Activated naive CD4-positive, alpha-beta T cell treated with anti-CD3 and anti-CD28 coated beads for 36 hours (primary cell): Measurements from ENCODE around the gene SERTAD4. TPM values are rescaled to one million over a fixed set of nuclear protein-coding genes. Genes with fewer than 3 reads are reported as not detected.
"Not testable (repeated sequence)": the region's sequence is repeated elsewhere in the genome, so short reads cannot be mapped to it uniquely, and the experiment has no call there.

Experiments used
- CTCF ChIA-PET: fragments of 350-600 bp; sonication (Branson Sonifier 250); formaldehyde crosslinking; loops from one replicate; lab custom pipeline; 2021; ENCODE audit warnings: antibody characterized with exemption; lab: Charles Lee
- DNase-seq: peaks from one replicate; pipeline ENCODE4 v3.0.0-alpha.2; 2020
- H3K27ac Mint-ChIP-seq: one replicate; pipeline ENCODE4 v1.8.0; 2021; ENCODE audit warnings: mild to moderate bottlenecking, mixed read lengths
- H3K27me3 Mint-ChIP-seq: one replicate; pipeline ENCODE4 v1.8.0; 2021; ENCODE audit warnings: low read depth, mixed read lengths
- H3K36me3 Mint-ChIP-seq: one replicate; pipeline ENCODE4 v1.8.0; 2021; ENCODE audit warnings: low read depth, mixed read lengths
- H3K4me1 Mint-ChIP-seq: one replicate; pipeline ENCODE4 v1.8.0; 2021; ENCODE audit warnings: low read depth, mixed read lengths
- H3K4me3 Mint-ChIP-seq: one replicate; pipeline ENCODE4 v1.8.0; 2021; ENCODE audit warnings: mild to moderate bottlenecking, moderate library complexity, mixed read lengths
- H3K9me3 Mint-ChIP-seq: one replicate; pipeline ENCODE4 v1.8.0; 2021; ENCODE audit warnings: mixed read lengths
- intact Hi-C: fragments of 100-400 bp; cut with micrococcal nuclease; formaldehyde crosslinking; loops from one replicate; pipeline ENCODE4 v1.15.1; 2023
- total RNA-seq, 2 experiments: library from RNA; stranded (reverse); gene quantifications; one replicate each; pipeline ENCODE4 v1.2.3, GENCODE V29; 2021

SERTAD4 gene
- not detected for total RNA-seq

DNA sequence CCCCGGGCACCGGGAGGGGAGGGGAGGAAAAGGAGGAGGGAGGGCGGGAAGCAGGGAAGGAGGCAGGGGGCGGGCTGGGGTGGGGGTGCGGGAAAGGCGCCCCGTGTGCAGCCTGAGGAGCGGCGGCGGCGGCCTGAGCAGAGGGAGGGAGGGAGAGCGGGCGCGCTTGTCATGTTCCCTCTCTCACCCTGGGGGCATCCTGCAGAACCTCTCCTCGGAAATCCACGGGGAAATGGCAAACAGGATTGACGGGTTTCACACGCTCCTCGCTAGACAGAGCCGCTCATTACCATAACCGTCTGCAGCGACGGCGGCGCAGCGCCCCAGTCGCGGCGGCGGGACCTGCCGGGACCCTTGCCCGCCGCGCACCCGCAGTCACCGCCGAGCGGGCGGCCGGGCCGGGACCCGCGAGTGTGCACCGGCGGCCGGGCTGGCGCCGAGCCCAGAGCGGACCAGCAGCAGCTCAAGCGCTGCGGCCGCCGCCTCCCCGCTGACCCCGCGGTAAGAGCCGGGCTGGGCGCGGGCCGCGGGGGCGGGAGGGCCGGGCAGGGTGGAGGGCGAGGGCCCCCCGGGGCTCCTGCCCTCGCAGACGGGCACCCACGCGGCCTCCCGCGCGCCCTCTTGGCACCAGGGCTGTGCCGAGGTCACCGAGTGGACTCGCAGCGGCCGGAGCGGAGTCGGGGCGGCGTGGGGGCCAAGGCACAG is at the start of gene SERTAD4:
TSS of gene SERTAD4 (plus strand) at position 286 of the 705 bp plus-strand sequence. CDS start 5,165 bp downstream, outside the sequence.
- H3K4me3 Mint-ChIP-seq, result peak within 1 kb of the TSS; percentile 36
- intact Hi-C loops, result loop anchor here (1.0 kb wide), 1 partner anchor 19 kb away; no protein-coding TSS in a partner anchor
- no peak within 1 kb of the TSS for H3K27ac Mint-ChIP-seq
- peaks cover 1% of the 10 kb centered on the region for H3K36me3 Mint-ChIP-seq
- H3K4me1 Mint-ChIP-seq, result peaks cover 2% of the 10 kb centered on the region
- no peaks in the 10 kb centered on the region for H3K9me3 Mint-ChIP-seq
- CTCF ChIA-PET, result no interaction called here
- DNase-seq, result no peak
- H3K27me3 Mint-ChIP-seq, result peaks cover 48% of the 10 kb centered on the region

DNA sequence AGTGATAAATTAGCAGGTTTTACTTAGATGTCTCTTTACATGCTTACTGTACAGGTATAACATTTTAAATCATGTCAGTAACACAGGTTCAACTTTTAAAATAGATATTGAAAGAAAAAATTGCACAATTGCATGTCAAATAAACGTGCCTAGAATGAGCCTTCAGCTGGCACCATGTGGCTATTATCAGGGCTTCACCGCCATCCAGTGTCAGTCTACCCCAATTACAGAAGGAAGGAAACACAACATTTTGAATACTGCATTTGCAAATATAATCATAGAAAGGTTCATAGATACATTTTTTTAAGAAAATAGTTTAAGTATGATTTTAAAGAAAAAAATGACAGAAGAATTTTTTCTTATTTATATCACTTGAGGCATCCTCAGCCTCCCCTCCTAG is 47.5 kb upstream of the SERTAD4 start:
- no peaks in the 10 kb centered on the region for H3K36me3 Mint-ChIP-seq
- no peak overlapping the region for H3K4me3 Mint-ChIP-seq
- H3K4me1 Mint-ChIP-seq, result no peaks in the 10 kb centered on the region
- H3K27me3 Mint-ChIP-seq, result no peaks in the 10 kb centered on the region
- H3K9me3 Mint-ChIP-seq, result no peaks in the 10 kb centered on the region
- DNase-seq, result no peak
- intact Hi-C loops, result no loop called here
- CTCF ChIA-PET, result no interaction called here
- H3K27ac Mint-ChIP-seq, result no peak overlapping the region

DNA sequence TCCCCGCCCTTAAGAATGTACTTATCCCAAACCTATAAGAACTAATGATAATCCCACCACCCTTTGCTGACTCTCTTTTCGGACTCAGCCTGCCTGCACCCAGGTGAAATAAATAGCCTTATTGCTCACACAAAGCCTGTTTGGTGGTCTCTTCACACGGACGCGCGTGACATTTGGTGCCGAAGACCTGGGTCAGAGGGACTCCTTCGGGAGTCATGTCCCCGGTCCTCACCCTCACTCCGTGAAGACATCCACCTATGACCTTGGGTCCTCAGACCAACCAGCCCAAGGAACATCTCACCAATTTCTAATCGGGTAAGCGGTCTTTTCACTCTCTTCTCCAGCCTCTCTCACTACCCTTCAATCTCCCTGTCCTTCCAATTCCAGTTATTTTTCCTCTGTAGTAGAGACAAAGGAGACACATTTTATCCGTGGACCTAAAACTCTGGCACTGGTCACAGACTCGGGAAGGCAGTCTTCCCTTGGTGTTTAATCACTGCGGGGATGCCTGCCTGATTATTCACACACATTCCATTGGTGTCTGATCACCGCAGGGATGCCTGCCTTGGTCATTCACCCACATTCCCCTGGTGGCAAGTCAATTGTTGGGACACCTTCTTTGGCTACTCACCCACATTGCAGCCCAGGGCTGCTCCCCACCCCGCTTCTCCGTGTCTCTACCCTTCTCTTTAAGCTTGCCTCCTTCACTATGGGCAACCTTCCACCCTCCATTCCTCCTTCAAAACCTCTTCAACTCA is 44.6 kb upstream of the SERTAD4 start:
- H3K9me3 Mint-ChIP-seq, H3K4me3 Mint-ChIP-seq, DNase-seq, H3K27ac Mint-ChIP-seq, H3K27me3 Mint-ChIP-seq, CTCF ChIA-PET, H3K36me3 Mint-ChIP-seq, H3K4me1 Mint-ChIP-seq, intact Hi-C loops: not testable (repeated sequence)

DNA sequence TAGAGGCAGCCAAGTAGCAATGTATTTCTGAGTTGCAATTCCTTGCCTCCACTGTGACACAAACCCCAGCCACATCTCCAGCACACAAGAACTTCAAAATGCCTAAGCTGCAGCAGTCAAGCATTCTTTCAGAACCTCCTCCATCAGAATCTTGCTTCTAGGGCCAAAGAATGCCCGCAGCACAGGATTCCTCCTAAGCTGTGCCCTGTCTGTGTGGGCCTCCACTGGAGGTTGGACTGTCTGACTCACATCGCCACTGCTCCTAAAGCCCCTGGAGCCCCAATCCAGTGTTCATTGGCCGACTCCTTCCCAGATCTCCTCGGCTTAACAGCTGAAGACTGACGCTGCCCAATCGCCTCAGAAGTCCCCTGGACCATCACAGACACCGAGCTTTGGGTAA is 43.2 kb upstream of the SERTAD4 start:
- no peaks in the 10 kb centered on the region for H3K4me1 Mint-ChIP-seq
- H3K36me3 Mint-ChIP-seq, result no peaks in the 10 kb centered on the region
- DNase-seq, result no peak
- H3K27me3 Mint-ChIP-seq, result no peaks in the 10 kb centered on the region
- H3K9me3 Mint-ChIP-seq, result no peaks in the 10 kb centered on the region
- H3K27ac Mint-ChIP-seq, result no peak overlapping the region
- intact Hi-C loops, result no loop called here
- H3K4me3 Mint-ChIP-seq, result no peak overlapping the region
- CTCF ChIA-PET, result no interaction called here

DNA sequence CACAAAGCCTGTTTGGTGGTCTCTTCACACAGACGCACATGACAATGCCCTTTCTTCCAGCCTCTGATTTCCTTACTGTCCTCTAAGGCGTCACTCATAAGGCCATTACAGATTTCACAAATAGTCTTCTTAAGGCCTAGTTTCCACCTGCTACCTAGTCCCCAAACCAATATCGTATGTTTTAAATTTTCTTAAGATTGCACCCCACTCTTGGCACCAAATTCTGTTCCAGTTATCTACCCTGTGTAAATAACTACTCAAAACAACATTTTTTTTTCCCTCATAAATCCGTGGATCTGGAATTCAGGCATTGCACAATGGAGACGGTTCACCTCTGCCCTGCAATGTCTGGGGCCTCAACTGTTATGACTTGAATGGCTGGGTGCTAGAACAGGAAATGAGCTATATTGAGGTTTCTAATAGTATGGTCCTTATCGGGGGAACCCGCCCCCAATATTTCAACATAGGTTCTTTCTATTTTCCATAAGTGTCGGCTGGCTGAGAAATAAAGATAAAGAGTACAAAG is 36.9 kb upstream of the SERTAD4 start:
- peaks cover 2% of the 10 kb centered on the region for H3K9me3 Mint-ChIP-seq
- no peak overlapping the region for H3K27ac Mint-ChIP-seq
- no peak for DNase-seq
- intact Hi-C loops, result no loop called here
- CTCF ChIA-PET, result no interaction called here
- peaks cover 4% of the 10 kb centered on the region for H3K36me3 Mint-ChIP-seq
- H3K4me3 Mint-ChIP-seq, result no peak overlapping the region
- H3K4me1 Mint-ChIP-seq, result no peaks in the 10 kb centered on the region
- no peaks in the 10 kb centered on the region for H3K27me3 Mint-ChIP-seq

DNA sequence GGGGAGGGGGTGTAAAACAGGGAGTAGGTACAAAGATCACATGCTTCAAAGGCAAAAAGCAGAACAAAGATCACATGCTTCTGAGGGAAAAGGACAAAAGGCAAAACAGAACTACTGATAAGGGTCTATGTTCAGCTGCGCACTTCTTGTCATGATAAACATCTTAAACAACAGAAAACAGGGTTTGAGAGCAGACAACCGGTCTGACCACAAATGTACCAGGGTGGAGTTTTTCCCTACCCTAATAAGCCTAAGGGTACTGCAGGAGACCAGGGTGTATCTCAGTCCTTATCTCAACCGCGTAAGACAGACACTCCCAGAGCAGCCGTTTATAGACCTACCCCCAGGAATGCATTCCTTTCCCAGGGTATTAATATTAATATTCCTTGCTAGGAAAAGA is 36.3 kb upstream of the SERTAD4 start:
- H3K4me1 Mint-ChIP-seq, H3K9me3 Mint-ChIP-seq, H3K27me3 Mint-ChIP-seq, CTCF ChIA-PET, H3K4me3 Mint-ChIP-seq, H3K27ac Mint-ChIP-seq, intact Hi-C loops, DNase-seq, H3K36me3 Mint-ChIP-seq: not testable (repeated sequence)

DNA sequence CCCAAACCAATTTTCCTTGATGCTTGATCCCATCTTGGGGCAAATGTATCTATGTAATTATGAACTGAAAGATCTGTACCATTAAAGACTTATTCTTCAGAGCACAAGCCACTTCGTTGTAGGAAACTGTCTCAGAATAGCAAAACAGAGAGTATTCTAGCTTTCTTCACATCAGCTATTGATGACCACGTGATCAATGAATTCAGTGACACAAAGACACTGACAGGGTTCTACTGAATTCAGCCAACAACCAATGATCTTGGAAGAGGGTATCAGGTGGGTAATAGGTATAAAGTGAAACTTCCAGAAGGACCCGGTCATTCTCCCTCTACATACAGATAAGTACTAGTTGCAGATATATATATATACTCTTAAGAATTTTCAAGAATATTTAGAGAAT is 33.8 kb upstream of the SERTAD4 start:
- intact Hi-C loops, result no loop called here
- H3K4me1 Mint-ChIP-seq, result no peaks in the 10 kb centered on the region
- CTCF ChIA-PET, result no interaction called here
- H3K4me3 Mint-ChIP-seq, result no peak overlapping the region
- H3K36me3 Mint-ChIP-seq, result peaks cover 4% of the 10 kb centered on the region
- H3K27me3 Mint-ChIP-seq, result no peaks in the 10 kb centered on the region
- no peak overlapping the region for H3K27ac Mint-ChIP-seq
- peaks cover 2% of the 10 kb centered on the region for H3K9me3 Mint-ChIP-seq
- no peak for DNase-seq

DNA sequence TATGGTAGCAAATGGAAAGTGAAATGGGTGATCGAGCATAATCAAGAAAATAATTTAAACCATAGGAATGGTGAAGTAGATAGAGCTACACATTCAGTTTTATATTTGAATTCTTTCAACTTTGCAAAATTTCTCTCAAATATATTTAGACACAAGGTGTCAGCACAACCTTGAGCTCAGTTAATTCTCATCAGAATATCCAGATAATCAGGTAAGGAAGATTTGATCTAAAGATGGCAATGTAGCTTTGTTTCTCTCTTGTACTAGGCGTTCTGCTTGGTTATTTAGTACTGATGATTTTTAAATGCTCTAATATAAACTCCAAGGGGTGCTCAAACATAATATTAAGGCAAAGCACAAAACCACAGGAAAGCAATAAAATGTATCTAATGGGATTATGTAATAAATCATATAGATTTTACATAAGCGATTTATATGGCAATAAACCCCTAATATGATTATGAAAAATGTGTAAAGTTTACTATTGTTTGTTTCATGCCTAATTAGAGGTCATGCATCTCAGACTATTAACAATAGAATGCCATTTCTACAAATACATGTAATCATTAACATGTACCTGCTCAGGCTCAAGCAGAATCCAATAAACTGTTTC is 32.4 kb upstream of the SERTAD4 start:
- Mint-ChIP-seq H3K4me3 (no peak overlapping the region), H3K27me3 (no peaks in the 10 kb centered on the region), H3K27ac (no peak overlapping the region), H3K36me3 (peaks cover 4% of the 10 kb centered on the region), H3K9me3 (peaks cover 2% of the 10 kb centered on the region), H3K4me1 (no peaks in the 10 kb centered on the region)
- DNase-seq, result no peak
- intact Hi-C loops, result no loop called here
- CTCF ChIA-PET, result interaction anchor here (0.6 to 1.3 kb wide), 2 partner anchors 33 to 200 kb away, joined by 3 to 4 read pairs; no protein-coding TSS in a partner anchor

DNA sequence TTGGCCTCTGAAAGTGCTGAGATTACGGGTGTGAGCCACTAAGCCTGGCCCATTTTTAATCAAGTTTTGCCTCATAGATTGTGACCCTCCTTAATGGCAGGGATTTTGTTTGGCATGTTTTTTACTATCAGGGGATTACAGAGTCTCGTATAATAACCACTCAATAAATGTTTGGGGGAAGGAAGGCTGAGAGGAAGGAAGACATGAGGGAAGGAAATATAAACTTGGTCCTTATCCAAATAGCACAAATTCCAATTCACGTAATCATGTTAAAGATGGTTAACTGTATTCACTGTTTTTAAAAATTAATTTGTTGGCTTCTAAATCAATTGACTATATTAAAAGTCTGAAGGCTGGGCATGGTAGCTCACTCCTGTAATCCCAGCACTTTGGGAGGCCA is 30.9 kb upstream of the SERTAD4 start:
- Mint-ChIP-seq H3K4me3 (no peak overlapping the region), H3K27me3 (peaks cover 10% of the 10 kb centered on the region), H3K27ac (no peak overlapping the region), H3K9me3 (peaks cover under 1% of the 10 kb centered on the region), H3K36me3 (no peaks in the 10 kb centered on the region), H3K4me1 (no peaks in the 10 kb centered on the region)
- no peak for DNase-seq
- CTCF ChIA-PET, result no interaction called here
- intact Hi-C loops, result no loop called here

DNA sequence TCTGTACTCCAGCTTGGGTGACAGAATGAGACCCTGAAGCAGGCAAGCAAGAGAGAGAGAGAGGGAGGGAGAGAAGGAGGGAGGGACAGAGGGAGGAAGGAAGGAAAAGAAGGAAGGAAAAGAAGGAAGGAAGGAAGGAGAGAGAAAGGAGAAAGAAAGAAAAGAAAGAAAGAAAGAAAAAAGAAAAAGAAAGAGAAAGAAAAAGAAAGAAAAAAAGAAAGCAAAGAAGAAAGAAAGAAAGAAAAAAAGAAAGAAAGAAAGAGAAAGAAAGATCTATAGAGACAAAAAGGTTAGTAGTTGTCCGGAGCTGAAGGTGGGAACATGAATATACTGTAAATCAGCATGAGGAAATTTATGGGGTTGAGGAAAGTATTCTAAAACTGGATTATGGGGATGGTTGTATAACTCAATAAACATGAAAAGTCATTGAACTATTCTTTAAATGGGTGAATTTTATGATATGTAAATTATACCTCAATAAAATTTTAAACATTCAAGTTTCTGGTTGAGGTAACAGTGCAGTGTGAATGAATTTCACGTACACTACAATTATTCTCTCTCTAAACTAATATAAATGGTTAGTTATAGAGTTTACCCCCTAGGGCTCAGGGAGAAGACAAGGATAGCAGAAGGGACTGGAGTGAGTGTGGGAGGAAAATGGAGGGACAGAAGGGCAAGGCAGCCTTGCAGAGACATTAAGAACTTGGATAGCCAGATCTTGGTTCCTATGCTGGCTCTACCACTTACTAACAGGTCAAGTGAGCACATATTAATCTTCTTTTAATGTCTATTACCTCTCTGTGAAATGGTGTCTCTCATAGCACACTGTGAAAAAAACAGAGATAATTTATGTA is 24.8 kb upstream of the SERTAD4 start:
- H3K9me3 Mint-ChIP-seq, result no peaks in the 10 kb centered on the region
- intact Hi-C loops, result no loop called here

DNA sequence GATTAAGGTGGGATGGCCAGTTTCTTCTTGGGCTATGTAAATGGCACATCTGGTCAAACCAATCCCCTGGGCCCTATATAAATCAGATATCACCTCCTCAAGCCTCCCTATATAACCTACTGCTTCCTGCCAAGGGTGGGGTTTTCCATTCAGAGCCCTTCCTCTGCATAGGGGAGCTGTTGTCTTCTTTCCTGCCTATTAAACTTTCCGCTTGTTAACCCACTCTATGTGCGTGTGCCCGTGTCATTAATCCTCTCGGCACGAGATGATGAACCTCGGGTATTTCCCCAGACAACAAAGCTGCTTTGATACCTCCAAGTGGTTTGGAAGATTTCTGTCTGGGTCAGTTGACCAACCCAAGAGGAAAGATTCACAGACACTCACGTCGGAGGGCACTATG is 19.3 kb upstream of the SERTAD4 start:
- H3K9me3 Mint-ChIP-seq, result no peaks in the 10 kb centered on the region
- DNase-seq, result no peak
- H3K4me1 Mint-ChIP-seq, result no peaks in the 10 kb centered on the region
- H3K27ac Mint-ChIP-seq, result no peak overlapping the region
- H3K4me3 Mint-ChIP-seq, result no peak overlapping the region
- H3K36me3 Mint-ChIP-seq, result no peaks in the 10 kb centered on the region
- CTCF ChIA-PET, result no interaction called here
- H3K27me3 Mint-ChIP-seq, result peaks cover 13% of the 10 kb centered on the region
- intact Hi-C loops, result no loop called here

More for the DNA sequence above, 24.8 kb upstream of the SERTAD4 start:
- H3K4me3 Mint-ChIP-seq, result no peak overlapping the region
- H3K27ac Mint-ChIP-seq, result no peak overlapping the region
- CTCF ChIA-PET, result no interaction called here
- H3K36me3 Mint-ChIP-seq, result no peaks in the 10 kb centered on the region
- peaks cover 20% of the 10 kb centered on the region for H3K27me3 Mint-ChIP-seq
- no peak for DNase-seq
- no peaks in the 10 kb centered on the region for H3K4me1 Mint-ChIP-seq
